RWPE2 (cell line): ENCODE data around the gene FRMPD4.

Experiments
- ATAC-seq: fragments of 200-7000 bp; cut with Tn5 transposase; 3 replicates; pipeline ENCODE4 v1.9.1; 2021; ENCODE audit warnings: low read depth
- DNase-seq: peaks from one replicate; pipeline ENCODE4 v3.0.0-alpha.2; 2020; ENCODE audit warnings: low spot score
- H3K27ac ChIP-seq: fragments of 450-650 bp; 2 replicates; pipeline ENCODE4 v1.5.1; 2017; ENCODE audit warnings: mild to moderate bottlenecking; ENCODE audit not compliant: poor library complexity, severe bottlenecking
- H3K27me3 ChIP-seq: fragments of 250-450 bp; sonication (Bioruptor Pico); 2 replicates; pipeline ENCODE4 v1.5.1; 2021; ENCODE audit warnings: mild to moderate bottlenecking, moderate library complexity; ENCODE audit not compliant: insufficient read depth, poor library complexity, severe bottlenecking
- H3K36me3 ChIP-seq: fragments of 250-450 bp; sonication (Bioruptor Pico); 2 replicates; pipeline ENCODE4 v1.5.1; 2020; ENCODE audit warnings: low read depth, mild to moderate bottlenecking, moderate library complexity
- H3K4me1 ChIP-seq: fragments of 250-450 bp; sonication (Bioruptor Pico); 2 replicates; pipeline ENCODE4 v1.5.1; 2021; ENCODE audit warnings: mild to moderate bottlenecking, moderate library complexity; ENCODE audit not compliant: insufficient read depth, poor library complexity, severe bottlenecking
- H3K4me3 ChIP-seq: fragments of 250-450 bp; sonication (Bioruptor Pico); 2 replicates; pipeline ENCODE4 v1.5.1; 2021; ENCODE audit warnings: mild to moderate bottlenecking, moderate library complexity; ENCODE audit not compliant: severe bottlenecking
- H3K9me3 ChIP-seq: fragments of 250-450 bp; sonication (Bioruptor Pico); 2 replicates; pipeline ENCODE4 v1.5.1; 2021; ENCODE audit warnings: mild to moderate bottlenecking, moderate library complexity; ENCODE audit not compliant: severe bottlenecking
- TF ChIP-seq, protein P1 (sequence below): fragments of 450-650 bp; IDR thresholded peaks from one replicate; pipeline ENCODE4 v1.5.1; 2017; ENCODE audit warnings: mild to moderate bottlenecking, moderate library complexity; ENCODE audit not compliant: poor library complexity, severe bottlenecking

FRMPD4 gene

DNA sequence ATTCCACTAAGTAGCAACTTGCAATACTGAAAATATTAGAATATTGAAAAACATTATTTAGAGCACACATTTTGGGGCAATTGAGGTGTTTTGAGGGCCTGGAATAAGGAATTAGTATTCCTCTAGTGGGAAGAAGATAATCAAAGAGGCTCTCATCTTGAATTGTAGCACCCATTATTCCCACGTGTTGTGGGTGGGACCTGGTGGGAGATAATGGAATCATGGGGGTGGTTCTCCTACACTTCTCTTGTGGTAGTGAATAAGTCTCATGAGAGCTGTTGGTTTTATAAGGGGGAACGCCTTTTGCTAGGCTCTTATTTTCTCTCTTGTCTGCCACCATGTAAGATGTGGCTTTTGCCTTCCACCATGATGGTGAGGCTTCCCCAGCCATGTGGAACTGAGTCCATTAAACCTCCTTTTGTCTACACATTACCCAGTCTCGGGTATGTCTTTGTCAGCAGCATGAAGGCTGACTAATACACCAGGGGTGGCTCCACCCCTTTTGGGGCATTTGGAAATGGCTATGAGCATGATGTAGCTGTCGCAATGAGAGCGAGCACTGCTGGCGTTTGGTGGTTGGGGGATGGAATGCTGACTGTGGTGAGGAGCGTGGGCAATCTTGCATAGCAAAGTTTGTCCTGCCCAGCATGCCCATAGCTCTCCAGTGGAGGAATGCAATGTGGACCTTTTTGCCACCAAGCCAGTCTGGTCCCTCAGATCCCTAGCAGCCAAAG, 308.2 kb downstream of the FRMPD4 start:
- TF ChIP-seq, protein P1, sequence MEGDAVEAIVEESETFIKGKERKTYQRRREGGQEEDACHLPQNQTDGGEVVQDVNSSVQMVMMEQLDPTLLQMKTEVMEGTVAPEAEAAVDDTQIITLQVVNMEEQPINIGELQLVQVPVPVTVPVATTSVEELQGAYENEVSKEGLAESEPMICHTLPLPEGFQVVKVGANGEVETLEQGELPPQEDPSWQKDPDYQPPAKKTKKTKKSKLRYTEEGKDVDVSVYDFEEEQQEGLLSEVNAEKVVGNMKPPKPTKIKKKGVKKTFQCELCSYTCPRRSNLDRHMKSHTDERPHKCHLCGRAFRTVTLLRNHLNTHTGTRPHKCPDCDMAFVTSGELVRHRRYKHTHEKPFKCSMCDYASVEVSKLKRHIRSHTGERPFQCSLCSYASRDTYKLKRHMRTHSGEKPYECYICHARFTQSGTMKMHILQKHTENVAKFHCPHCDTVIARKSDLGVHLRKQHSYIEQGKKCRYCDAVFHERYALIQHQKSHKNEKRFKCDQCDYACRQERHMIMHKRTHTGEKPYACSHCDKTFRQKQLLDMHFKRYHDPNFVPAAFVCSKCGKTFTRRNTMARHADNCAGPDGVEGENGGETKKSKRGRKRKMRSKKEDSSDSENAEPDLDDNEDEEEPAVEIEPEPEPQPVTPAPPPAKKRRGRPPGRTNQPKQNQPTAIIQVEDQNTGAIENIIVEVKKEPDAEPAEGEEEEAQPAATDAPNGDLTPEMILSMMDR = no peak
- H3K36me3 ChIP-seq = no peaks in the 10 kb centered on the region
- DNase-seq (no peak), ATAC-seq (peak; percentile 33; the same call in 1 of the 3 replicates)
- no peaks in the 10 kb centered on the region for H3K9me3 ChIP-seq
- peaks cover 9% of the 10 kb centered on the region for H3K4me1 ChIP-seq
- H3K27ac ChIP-seq = peak overlapping the region; percentile 62
- H3K27me3 ChIP-seq = no peaks in the 10 kb centered on the region
- H3K4me3 ChIP-seq = no peak overlapping the region

DNA sequence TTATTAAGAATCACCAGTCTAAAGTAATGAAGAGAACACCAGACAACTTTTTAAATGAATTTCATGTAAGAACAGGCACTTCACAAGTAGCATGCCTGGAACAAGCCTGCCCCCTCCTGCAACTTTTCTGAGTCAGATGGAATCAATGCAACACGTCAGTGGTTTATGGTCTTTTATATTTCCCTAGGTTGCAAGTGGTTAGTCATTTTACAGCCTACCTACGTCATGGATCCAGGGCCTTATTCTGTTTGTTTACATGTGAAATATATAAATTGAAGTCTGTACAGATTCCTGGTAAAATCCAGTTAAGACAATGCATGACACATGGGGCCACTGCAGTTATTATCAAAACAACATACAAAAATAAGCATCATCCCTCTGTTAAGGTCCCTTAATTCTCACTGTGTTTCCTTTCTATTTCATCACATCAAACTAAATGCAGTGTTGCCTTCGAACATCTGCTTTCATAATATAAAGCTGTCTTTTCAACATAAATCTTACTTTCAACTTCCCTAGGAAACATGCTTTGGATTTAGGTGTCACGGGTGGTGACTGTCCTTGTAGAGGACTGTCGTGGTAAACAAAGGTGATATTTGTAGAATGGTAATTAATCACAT, 309.3 kb downstream of the FRMPD4 start:
- Histone ChIP-seq H3K4me3 (no peak overlapping the region), H3K27me3 (no peaks in the 10 kb centered on the region), H3K4me1 (peaks cover 9% of the 10 kb centered on the region), H3K27ac (peak overlapping the region; percentile 62), H3K9me3 (no peaks in the 10 kb centered on the region), H3K36me3 (no peaks in the 10 kb centered on the region)
- TF ChIP-seq, protein P1 = peak; percentile 48
- DNase-seq (peak; percentile 30), ATAC-seq (peak; percentile 80)

DNA sequence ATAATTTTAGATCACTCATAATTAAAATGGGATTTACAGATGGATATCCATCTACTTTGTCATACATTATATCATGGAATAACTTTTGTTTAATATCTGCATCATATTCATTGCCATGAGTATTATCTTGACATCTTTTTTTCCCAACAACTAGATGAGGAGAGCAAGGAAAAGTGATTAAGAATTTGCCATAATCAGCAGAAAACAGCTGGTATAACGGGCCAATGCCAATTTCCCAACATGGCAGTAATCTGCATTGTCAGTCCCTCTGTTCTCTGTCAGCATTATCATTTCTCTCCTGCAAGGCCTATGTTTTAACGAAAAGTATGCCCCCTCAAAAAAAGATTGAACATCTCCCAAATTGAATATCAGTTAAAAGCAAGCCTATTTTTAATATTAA, 314.0 kb downstream of the FRMPD4 start:
- TF ChIP-seq, protein P1 = no peak
- H3K27me3 ChIP-seq = no peaks in the 10 kb centered on the region
- H3K4me1 ChIP-seq = peaks cover 4% of the 10 kb centered on the region
- DNase-seq (no peak), ATAC-seq (no peak)
- H3K9me3 ChIP-seq = no peaks in the 10 kb centered on the region
- no peak overlapping the region for H3K4me3 ChIP-seq
- H3K27ac ChIP-seq = no peak overlapping the region
- H3K36me3 ChIP-seq = no peaks in the 10 kb centered on the region

DNA sequence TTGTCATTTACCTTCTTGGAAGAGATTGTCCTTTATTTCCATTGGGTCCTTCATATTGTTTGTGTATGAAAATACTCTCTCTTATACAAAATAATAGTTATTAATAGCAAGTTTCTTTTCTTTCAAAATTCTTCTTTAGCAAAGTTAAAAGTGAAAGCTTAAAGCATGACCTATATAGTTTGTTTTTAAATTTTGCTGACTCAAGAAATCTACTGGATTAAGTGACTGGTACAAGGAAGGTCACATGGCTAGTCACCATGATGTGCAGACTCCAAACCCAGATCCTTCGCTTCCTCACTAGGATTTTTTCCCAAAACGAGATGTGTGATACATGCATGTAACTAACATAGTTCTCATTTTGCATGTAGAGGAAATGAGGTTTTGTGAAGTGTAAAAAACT, 322.7 kb downstream of the FRMPD4 start:
- Histone ChIP-seq H3K36me3 (no peaks in the 10 kb centered on the region), H3K9me3 (no peaks in the 10 kb centered on the region), H3K4me3 (no peak overlapping the region), H3K27me3 (no peaks in the 10 kb centered on the region), H3K4me1 (no peaks in the 10 kb centered on the region), H3K27ac (no peak overlapping the region)
- TF ChIP-seq, protein P1 = no peak
- DNase-seq (no peak), ATAC-seq (no peak)

- DNase-seq (no peak), ATAC-seq (no peak)
- TF ChIP-seq, protein P1 = no peak
- Histone ChIP-seq H3K36me3 (no peaks in the 10 kb centered on the region), H3K4me1 (no peaks in the 10 kb centered on the region), H3K9me3 (no peaks in the 10 kb centered on the region), H3K27me3 (no peaks in the 10 kb centered on the region), H3K4me3 (no peak overlapping the region), H3K27ac (no peak overlapping the region)
These were observed 324.8 kb downstream of the FRMPD4 start for GRCh38 chrX:12463052-12463451.
